ENCODE data around the gene CCNF.

Gene CCNF

GRCh38 chr16:2467528-2468232 lies 38.4 kb downstream of the CCNF start:
- peak overlapping the region; percentile 73 for H3K4me3 Mint-ChIP-seq

GRCh38 chr16:2468233-2468724 lies 39.0 kb downstream of the CCNF start:
- Mint-ChIP-seq H3K27me3 (ENCODE audit: low read depth, poor library complexity) (no peaks in the 10 kb centered on the region), H3K9me3 (no peaks in the 10 kb centered on the region), H3K4me1 (peaks cover 30% of the 10 kb centered on the region), H3K4me3 (peak overlapping the region; percentile 73), H3K36me3 (ENCODE audit: low read depth) (peaks cover 5% of the 10 kb centered on the region), H3K27ac (no peak overlapping the region)
- peak; percentile 55 for DNase-seq
- no peak for TF ChIP-seq CTCF (IDR thresholded peaks at IDR 0.05)

More at GRCh38 chr16:2467528-2468232, 38.4 kb downstream of the CCNF start:
- DNase-seq, result peak; percentile 68
- Mint-ChIP-seq H3K36me3 (ENCODE audit: low read depth) (peaks cover 5% of the 10 kb centered on the region), H3K27ac (peak overlapping the region; percentile 32), H3K9me3 (no peaks in the 10 kb centered on the region), H3K4me1 (peaks cover 24% of the 10 kb centered on the region), H3K27me3 (ENCODE audit: low read depth, poor library complexity) (no peaks in the 10 kb centered on the region)
- TF ChIP-seq CTCF (IDR thresholded peaks at IDR 0.05), result no peak

- peak; percentile 49 for DNase-seq
Observed at GRCh38 chr16:2468725-2469398, 39.6 kb downstream of the CCNF start.

GRCh38 chr16:2469399-2470233 lies 40.4 kb downstream of the CCNF start:
- Mint-ChIP-seq H3K4me1 (peaks cover 32% of the 10 kb centered on the region), H3K4me3 (peak overlapping the region; percentile 66), H3K27me3 (ENCODE audit: low read depth, poor library complexity) (no peaks in the 10 kb centered on the region), H3K36me3 (ENCODE audit: low read depth) (no peaks in the 10 kb centered on the region), H3K27ac (peak overlapping the region; percentile 58), H3K9me3 (no peaks in the 10 kb centered on the region)
- no peak for DNase-seq
- TF ChIP-seq CTCF (IDR thresholded peaks at IDR 0.05), result no peak

More at GRCh38 chr16:2468725-2469398, 39.6 kb downstream of the CCNF start:
- Mint-ChIP-seq H3K27me3 (ENCODE audit: low read depth, poor library complexity) (no peaks in the 10 kb centered on the region), H3K27ac (no peak overlapping the region), H3K4me3 (peak overlapping the region; percentile 73), H3K9me3 (no peaks in the 10 kb centered on the region), H3K4me1 (peaks cover 32% of the 10 kb centered on the region), H3K36me3 (ENCODE audit: low read depth) (no peaks in the 10 kb centered on the region)
- TF ChIP-seq CTCF (IDR thresholded peaks at IDR 0.05), result no peak

GRCh38 chr16:2470234-2470601 lies 41.0 kb downstream of the CCNF start:
- no peaks in the 10 kb centered on the region for H3K27me3 Mint-ChIP-seq (ENCODE audit: low read depth, poor library complexity)
- no peak for TF ChIP-seq CTCF (IDR thresholded peaks at IDR 0.05)
- no peaks in the 10 kb centered on the region for H3K36me3 Mint-ChIP-seq (ENCODE audit: low read depth)
- H3K9me3 Mint-ChIP-seq, result no peaks in the 10 kb centered on the region
- no peak for DNase-seq
- H3K27ac Mint-ChIP-seq, result no peak overlapping the region
- H3K4me3 Mint-ChIP-seq, result peak overlapping the region; percentile 40
- H3K4me1 Mint-ChIP-seq, result peaks cover 32% of the 10 kb centered on the region

Data from nephron progenitor cell (in vitro differentiated cells).